Hepatic stellate cell (primary cell): Measurements from ENCODE around the gene SLC16A1.

Experiments
- DNase-seq: peaks from one replicate; pipeline ENCODE4 v3.0.0; 2011; ENCODE audit warnings: low spot score

SLC16A1 gene

GRCh38 chr1:112881742-112882127, 74.3 kb downstream of the SLC16A1 start:
- no peak for DNase-seq

DNA sequence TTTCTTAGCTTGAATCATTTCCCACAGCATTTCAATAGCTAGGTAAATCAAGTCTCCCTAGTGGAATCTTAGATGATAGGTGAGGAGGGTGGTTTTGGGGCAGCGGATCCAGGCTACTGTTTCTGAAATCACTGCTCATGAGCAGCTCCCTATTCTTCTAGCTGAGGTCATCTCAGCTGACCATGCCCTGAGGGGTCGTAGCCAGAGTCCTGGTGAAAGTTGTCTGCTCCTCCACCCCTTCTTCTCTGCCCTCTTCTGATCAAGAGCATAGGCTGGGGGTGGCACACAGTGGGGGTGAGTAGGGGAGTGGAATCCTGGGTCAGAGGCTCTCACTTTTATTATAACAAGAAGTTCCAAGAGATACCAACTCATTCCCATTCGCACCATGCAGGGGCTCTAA, 76.2 kb downstream of the SLC16A1 start:
- no peak for DNase-seq

DNA sequence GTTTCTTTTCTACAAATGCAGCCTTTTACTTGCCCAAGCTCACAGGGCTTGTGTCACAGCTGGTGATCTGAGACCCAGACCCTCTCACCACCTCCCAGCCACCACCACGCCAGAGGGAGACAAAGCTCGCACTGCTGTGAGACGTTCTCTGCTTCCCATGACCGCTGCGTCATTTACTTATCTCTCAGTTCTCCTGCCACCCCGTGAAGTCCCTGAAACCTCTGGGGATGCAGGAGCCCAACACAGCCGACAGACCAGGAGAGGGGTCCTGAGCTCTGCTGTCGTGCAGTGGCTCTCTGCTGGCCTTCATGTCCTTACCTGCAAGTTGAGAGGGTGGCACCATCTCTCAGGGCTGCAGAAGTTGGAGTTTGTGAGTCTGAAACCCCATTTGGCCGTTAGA, 77.7 kb downstream of the SLC16A1 start:
- DNase-seq, result no peak

- DNase-seq, result no peak
Observed at GRCh38 chr1:112877750-112878149, 78.2 kb downstream of the SLC16A1 start.

DNA sequence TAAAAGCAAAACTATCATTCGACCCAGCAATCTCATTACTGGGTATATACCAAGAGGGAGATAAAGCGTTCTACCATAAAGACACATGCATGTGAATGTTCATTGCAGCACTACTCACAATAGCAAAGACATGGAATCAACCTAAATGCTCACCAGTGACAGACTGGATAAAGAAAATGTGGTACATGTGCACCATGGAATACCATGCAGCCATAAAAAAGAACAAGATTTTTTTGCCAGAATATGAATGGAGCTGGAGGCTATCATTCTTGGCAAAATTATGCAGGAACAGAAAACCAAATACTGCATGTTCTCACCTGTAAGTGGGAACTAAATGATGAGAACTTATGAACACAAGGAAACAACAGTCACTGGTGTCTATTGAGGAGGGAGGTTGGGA, 79.7 kb downstream of the SLC16A1 start:
- DNase-seq, result no peak

DNA sequence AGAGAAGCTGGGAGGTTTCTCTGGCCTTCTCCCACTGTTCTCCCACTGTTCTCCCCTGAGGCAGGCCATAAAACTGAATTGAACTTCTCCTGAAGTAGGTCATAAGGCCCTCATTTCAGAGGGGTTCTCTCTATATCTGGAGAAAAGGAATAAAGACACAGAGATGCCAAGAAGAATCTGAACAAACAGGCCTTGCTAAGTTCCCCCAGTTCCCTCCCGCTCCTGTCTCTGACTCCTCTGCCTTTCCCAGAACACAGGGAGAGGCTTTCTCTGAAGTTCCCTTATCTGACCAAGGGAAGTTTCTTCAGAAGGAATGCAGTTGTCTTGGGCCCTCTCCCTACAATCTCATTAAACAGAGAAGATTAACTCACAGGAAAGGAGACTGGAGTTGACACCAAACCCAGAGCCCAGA, 83.4 kb downstream of the SLC16A1 start:
- no peak for DNase-seq

DNA sequence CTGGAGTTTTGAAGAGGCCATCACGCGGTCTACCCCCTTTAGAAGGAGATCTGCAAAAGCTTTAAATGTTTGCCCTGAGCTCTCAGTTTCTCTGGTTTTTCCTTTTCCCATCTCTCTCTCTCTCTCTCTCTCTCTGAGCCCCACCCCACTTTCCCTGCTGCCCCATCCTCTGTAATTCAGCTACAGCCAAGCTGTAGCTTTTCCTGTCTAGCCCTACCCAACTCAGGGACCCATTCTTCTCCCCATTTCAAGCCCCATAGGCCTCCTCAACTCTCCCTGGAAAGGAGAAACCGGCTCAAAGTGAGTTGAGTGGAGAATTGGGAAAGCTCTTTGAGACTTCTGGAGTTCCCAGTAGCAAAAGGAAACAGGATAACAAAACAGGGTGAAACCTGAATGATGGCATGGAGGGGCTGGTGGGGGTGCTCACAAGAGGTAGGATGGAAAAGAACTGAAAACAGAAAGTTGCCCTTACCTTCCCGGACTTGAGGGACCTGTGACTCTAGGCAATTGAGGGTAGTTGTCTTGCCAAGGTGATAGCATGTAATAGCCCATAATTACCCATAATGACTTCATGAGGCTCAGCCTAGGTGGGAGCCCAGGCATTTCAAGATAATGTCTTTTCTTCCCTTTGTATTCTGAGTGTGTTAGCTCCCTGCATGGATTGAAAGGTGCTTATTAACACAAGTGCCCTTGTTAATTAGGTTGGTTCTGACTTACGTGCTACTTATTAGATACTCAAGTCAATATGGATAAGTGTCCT, 84.9 kb downstream of the SLC16A1 start:
- DNase-seq, result no peak

GRCh38 chr1:112869895-112870294, 86.1 kb downstream of the SLC16A1 start:
- DNase-seq, result no peak

- no peak for DNase-seq
Observed at GRCh38 chr1:112868191-112868590, 87.8 kb downstream of the SLC16A1 start.

DNA sequence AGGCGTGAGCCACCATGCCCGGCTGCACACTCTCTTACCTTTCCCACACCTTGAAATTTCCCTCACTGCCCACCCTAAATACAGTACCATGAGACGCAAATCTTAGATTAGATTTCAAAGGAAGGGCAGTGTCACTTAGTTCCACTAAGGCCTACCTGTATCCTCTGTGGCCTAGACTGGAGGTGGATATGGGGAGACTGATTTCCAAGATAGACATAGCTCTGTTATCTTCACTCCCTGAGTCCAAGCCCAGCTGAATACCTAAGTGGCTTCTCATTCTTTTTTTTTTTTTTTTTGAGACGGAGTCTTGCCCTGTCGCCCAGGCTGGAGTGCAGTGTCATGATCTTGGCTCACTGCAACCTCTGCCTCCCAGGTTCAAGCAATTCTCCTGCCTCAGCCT, 89.0 kb downstream of the SLC16A1 start:
- no peak for DNase-seq

DNA sequence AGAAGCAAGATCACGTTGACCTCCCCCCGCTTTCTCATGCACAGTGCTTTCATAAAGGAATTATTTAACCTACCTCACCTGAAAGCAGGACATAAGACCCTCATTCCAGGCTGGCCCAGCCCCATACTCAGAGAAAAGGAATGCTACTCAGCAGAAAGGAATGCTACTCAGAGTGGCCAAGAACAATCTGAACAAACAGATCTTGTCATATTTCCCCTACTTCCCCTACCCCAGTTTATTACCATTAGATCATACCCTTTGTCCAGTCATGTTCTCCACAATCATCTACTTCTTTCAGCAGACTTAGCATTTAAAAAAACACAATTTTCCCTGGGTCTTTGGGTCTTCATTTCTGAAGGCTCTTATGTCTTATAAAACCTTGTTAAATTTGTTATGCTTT, 89.8 kb downstream of the SLC16A1 start:
- DNase-seq, result no peak

DNA sequence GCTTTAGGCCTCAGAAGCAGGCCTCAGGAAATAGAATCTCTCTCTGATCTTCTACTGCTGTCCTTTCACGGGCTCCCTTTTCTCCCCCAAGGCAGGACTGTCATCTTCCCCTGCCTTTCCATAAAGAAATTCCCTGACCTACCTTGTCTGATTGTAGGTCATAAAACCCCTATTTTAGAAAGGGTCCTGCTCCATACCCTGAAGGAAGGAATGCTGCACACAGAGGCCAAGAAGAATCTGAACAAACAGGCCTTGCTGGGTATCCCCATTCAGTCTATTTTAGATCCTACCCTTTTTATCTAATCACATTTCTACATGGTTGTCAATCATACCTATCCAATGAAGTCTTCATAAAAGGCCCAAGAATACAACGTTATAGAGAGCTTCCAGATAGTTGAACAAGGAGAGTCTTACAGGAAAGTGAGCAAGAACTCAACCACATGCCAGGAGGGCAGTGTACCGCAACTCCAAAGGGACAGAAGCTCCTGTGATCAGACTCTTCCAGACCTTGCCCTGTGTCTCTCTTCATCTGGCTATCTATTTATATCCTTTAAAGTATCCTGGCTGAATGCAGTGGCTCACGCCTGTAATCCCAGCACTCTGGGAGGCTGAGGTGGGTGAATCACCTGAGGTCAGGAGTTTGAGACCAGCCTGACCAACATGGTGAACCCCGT, 93.1 kb downstream of the SLC16A1 start:
- no peak for DNase-seq
